ENCODE measurements around the gene DEXI.

- no peak for TF ChIP-seq PATZ1 (CRISPR knock-in tag; IDR thresholded peaks at IDR 0.05; ENCODE audit: borderline replicate concordance)
- TF ChIP-seq RARB (CRISPR knock-in tag; IDR thresholded peaks at IDR 0.05) = no peak
- TF ChIP-seq CREB5 (CRISPR knock-in tag; IDR thresholded peaks at IDR 0.05; ENCODE audit: low read depth) = no peak
- TF ChIP-seq TOX (CRISPR knock-in tag; IDR thresholded peaks at IDR 0.05; ENCODE audit: borderline replicate concordance) = no peak
Observed at GRCh38 chr16:10972819-10973464, 30.7 kb upstream of the DEXI start.

All from SK-N-SH treated with all-trans-retinoic acid at 6 μM for 48 hours (cell line).